Calu3 (cell line): ENCODE measurements around the gene PLEKHM3. TPM values are rescaled to one million over a fixed set of nuclear protein-coding genes. Genes with fewer than 3 reads are reported as not detected.

Experiments
- BruUV-seq: library from RNA; stranded (reverse); fragments of 400-500 nt; replicated peaks from 2 replicates; lab custom pipeline; 2021; lab: Mats Ljungman, UMichigan
- CTCF ChIA-PET: fragments of 300-600 bp; sonication (Branson Sonifier 250); formaldehyde crosslinking; loops from one replicate; lab custom pipeline; 2022; ENCODE audit warnings: antibody characterized with exemption; lab: Charles Lee
- DNase-seq: peaks from one replicate; pipeline ENCODE4 v3.0.0; 2022
- H3K27ac Mint-ChIP-seq: one replicate; pipeline ENCODE4 v1.8.0; 2022; ENCODE audit warnings: mixed read lengths; ENCODE audit not compliant: unreplicated experiment
- H3K27me3 Mint-ChIP-seq: one replicate; pipeline ENCODE4 v1.8.0; 2022; ENCODE audit warnings: mixed read lengths; ENCODE audit not compliant: unreplicated experiment
- H3K36me3 Mint-ChIP-seq: one replicate; pipeline ENCODE4 v1.8.0; 2022; ENCODE audit warnings: mild to moderate bottlenecking, moderate library complexity, mixed read lengths; ENCODE audit not compliant: insufficient read depth, unreplicated experiment
- H3K4me1 Mint-ChIP-seq: one replicate; pipeline ENCODE4 v1.8.0; 2022; ENCODE audit warnings: mild to moderate bottlenecking, low read depth, mixed read lengths; ENCODE audit not compliant: unreplicated experiment
- H3K4me3 Mint-ChIP-seq: one replicate; pipeline ENCODE4 v1.8.0; 2022; ENCODE audit warnings: mild to moderate bottlenecking, low read depth, moderate library complexity, mixed read lengths; ENCODE audit not compliant: unreplicated experiment
- H3K9me3 Mint-ChIP-seq: one replicate; pipeline ENCODE4 v1.8.0; 2022; ENCODE audit warnings: low read depth, mixed read lengths; ENCODE audit not compliant: unreplicated experiment
- CTCF ChIP-seq: fragments of 200-600 bp; IDR thresholded peaks from one replicate; pipeline ENCODE4 v1.8.0; 2022; ENCODE audit warnings: antibody characterized with exemption; ENCODE audit not compliant: unreplicated experiment
- intact Hi-C: fragments of 100-400 bp; cut with micrococcal nuclease; formaldehyde crosslinking; loops from one replicate; pipeline ENCODE4 v1.10.0; 2022; ENCODE audit not compliant: unreplicated experiment
- total RNA-seq: library from RNA; stranded (reverse); gene quantifications from 2 replicates; pipeline ENCODE4 v1.2.3, GENCODE V29; 2022

The PLEKHM3 gene
- total RNA-seq, 1 experiment from 2014 or later, result 8.0 TPM

DNA sequence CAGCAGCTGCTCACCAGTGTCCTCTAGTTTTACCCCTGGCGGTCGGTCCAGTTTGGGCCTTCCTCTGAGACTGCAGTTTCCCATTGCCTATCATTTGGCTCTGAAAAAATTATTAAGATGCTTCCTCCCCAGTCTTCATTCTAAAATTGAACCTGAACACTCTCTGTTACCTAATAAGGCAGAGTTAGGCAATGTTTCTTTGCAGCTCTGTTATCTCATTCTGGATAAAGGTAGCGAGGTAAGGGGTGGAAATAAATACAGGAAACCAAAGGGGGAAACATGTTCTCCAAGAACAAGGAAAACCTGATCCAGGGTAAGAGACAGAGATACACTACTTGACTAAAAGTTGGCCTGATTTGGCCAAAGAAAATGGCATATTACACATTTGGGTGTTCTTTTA is 164.6 kb downstream of the PLEKHM3 start:
- Mint-ChIP-seq H3K27ac (no peak overlapping the region), H3K36me3 (peaks cover 6% of the 10 kb centered on the region), H3K4me3 (no peak overlapping the region), H3K4me1 (peaks cover 18% of the 10 kb centered on the region), H3K27me3 (no peaks in the 10 kb centered on the region), H3K9me3 (no peaks in the 10 kb centered on the region)
- DNase-seq, result no peak
- CTCF ChIA-PET, result no interaction called here
- intact Hi-C loops, result no loop called here
- no TSS peak for BruUV-seq
- TF ChIP-seq CTCF, result no peak

- intact Hi-C loops, result no loop called here
- no TSS peak for BruUV-seq
- peaks cover 7% of the 10 kb centered on the region for H3K4me1 Mint-ChIP-seq
- no peaks in the 10 kb centered on the region for H3K9me3 Mint-ChIP-seq
- CTCF ChIA-PET, result no interaction called here
- H3K27ac Mint-ChIP-seq, result no peak overlapping the region
- H3K4me3 Mint-ChIP-seq, result no peak overlapping the region
- DNase-seq, result no peak
- no peaks in the 10 kb centered on the region for H3K36me3 Mint-ChIP-seq
- H3K27me3 Mint-ChIP-seq, result no peaks in the 10 kb centered on the region
- no peak for TF ChIP-seq CTCF
Measured at GRCh38 chr2:207855591-207855990, 169.7 kb downstream of the PLEKHM3 start.

- Mint-ChIP-seq H3K4me1 (peaks cover 7% of the 10 kb centered on the region), H3K36me3 (no peaks in the 10 kb centered on the region), H3K4me3 (no peak overlapping the region), H3K27ac (no peak overlapping the region), H3K27me3 (no peaks in the 10 kb centered on the region), H3K9me3 (no peaks in the 10 kb centered on the region)
- no TSS peak for BruUV-seq
- intact Hi-C loops, result no loop called here
- no peak for TF ChIP-seq CTCF
- no peak for DNase-seq
- CTCF ChIA-PET, result no interaction called here
Measured at GRCh38 chr2:207854484-207855440, 170.6 kb downstream of the PLEKHM3 start.

DNA sequence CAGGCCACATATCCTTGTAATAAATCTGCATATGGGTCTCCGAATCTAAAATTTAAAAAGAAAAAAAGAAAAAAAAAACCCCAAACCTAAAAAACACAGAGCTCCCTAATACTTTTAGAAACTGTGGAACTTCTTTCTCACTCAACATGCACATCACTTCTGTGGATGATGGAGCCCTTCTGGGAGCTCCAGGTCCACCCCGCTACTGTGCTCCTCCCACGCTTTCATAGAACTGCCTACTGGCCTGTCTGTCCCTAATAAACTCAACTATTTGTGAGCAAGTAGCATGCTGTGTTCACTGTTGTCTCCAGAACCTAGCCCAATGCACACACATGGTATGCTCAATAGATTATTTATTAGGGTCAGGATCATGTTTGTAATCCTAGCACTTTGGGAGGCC is 172.5 kb downstream of the PLEKHM3 start:
- H3K27ac Mint-ChIP-seq, result no peak overlapping the region
- no peak overlapping the region for H3K4me3 Mint-ChIP-seq
- no TSS peak for BruUV-seq
- no peaks in the 10 kb centered on the region for H3K36me3 Mint-ChIP-seq
- peaks cover 20% of the 10 kb centered on the region for H3K4me1 Mint-ChIP-seq
- DNase-seq, result no peak
- intact Hi-C loops, result no loop called here
- H3K27me3 Mint-ChIP-seq, result no peaks in the 10 kb centered on the region
- CTCF ChIA-PET, result interaction anchor here (0.6 kb wide), 1 partner anchor 250 kb away, joined by 3 read pairs; no protein-coding TSS in a partner anchor
- TF ChIP-seq CTCF, result no peak
- no peaks in the 10 kb centered on the region for H3K9me3 Mint-ChIP-seq
